DND-41 (cell line): ENCODE data around the gene TMEM127.

Source experiments
- CTCF ChIP-seq: IDR thresholded peaks from 2 replicates; pipeline ENCODE4 v1.5.1; 2012; ENCODE audit warnings: borderline replicate concordance, low read length, moderate library complexity, mild to moderate bottlenecking; ENCODE audit not compliant: poor library complexity, severe bottlenecking; ENCODE audit errors: extremely low read depth
- EZH2 ChIP-seq: IDR thresholded peaks from 3 replicates; pipeline ENCODE4 v1.6.1; 2012; ENCODE audit warnings: borderline replicate concordance, low read depth, mild to moderate bottlenecking, moderate library complexity, low read length, inconsistent platforms; ENCODE audit not compliant: severe bottlenecking

GRCh38 chr2:96265349-96265839 lies 403 bp downstream of the TMEM127 start:
- TF ChIP-seq CTCF (no peak), EZH2 (no peak)
